Transverse colon (tissue), 4 donors: ENCODE data around the gene PLXDC2. TPM values are rescaled to one million over a fixed set of nuclear protein-coding genes. Genes with fewer than 3 reads are reported as not detected.
A peak's percentile ranks its signal among the peaks of the same experiment; 100 is the strongest.

ENCODE experiments used
- DNase-seq: peaks from one replicate; pipeline ENCODE4 v3.0.0-alpha.2; 2019
- H3K27ac ChIP-seq, 4 donors: fragments of 200-600 bp; sonication (generic); 2 replicates each; pipeline ENCODE4 v1.5.1; 2016 to 2018; ENCODE audit warnings: inconsistent platforms in 4 of 4
- H3K27me3 ChIP-seq: fragments of 200-600 bp; sonication (generic); 2 replicates; pipeline ENCODE4 v1.5.1; 2017; ENCODE audit warnings: inconsistent platforms
- H3K36me3 ChIP-seq, 4 donors: fragments of 200-600 bp; sonication (generic); 2 replicates each; pipeline ENCODE4 v1.5.1; 2017 to 2019; ENCODE audit warnings: inconsistent platforms in 4 of 4
- H3K4me1 ChIP-seq, 4 donors: fragments of 200-600 bp; sonication (generic); 2 replicates each; pipeline ENCODE4 v1.5.1; 2017 to 2020; ENCODE audit warnings: inconsistent platforms in 4 of 4
- H3K4me3 ChIP-seq, 4 donors: fragments of 200-600 bp; sonication (generic); 1 replicate in 1 of 4; 2 replicates in 3 of 4; pipeline versions ENCODE4 v1.5.1 to v1.6.1; 2017 to 2019; ENCODE audit warnings: inconsistent platforms in 4 of 4
- H3K9me3 ChIP-seq, 2 donors: fragments of 200-600 bp; sonication (generic); 2 replicates each; pipeline ENCODE4 v1.5.1; 2017 to 2019; ENCODE audit warnings: inconsistent platforms in 2 of 2
- CTCF ChIP-seq, 5 experiments: fragments of 200-600 bp in 3 of 5; fragments of 450-650 bp in 2 of 5; sonication (generic) in 3 of 5; IDR thresholded peaks; 1 replicate in 2 of 5; 2 replicates in 3 of 5; pipeline ENCODE4 v1.5.1; 2016 to 2017; ENCODE audit warnings: antibody characterized with exemption in 5 of 5, inconsistent platforms in 3 of 5, mild to moderate bottlenecking in 2 of 5, moderate library complexity in 1 of 5
- EP300 ChIP-seq: sonication (generic); formaldehyde crosslinking; IDR thresholded peaks from one replicate; pipeline ENCODE4 v1.6.1; 2017; ENCODE audit warnings: antibody characterized with exemption, low read depth
- POLR2A ChIP-seq: fragments of 450-650 bp; IDR thresholded peaks from one replicate; pipeline ENCODE4 v1.6.1; 2016; ENCODE audit warnings: antibody characterized with exemption, mild to moderate bottlenecking, moderate library complexity
- POLR2AphosphoS5 ChIP-seq, 3 donors: sonication (generic); formaldehyde crosslinking; IDR thresholded peaks; one replicate each; pipeline ENCODE4 v1.6.1; 2016; ENCODE audit warnings: antibody characterized with exemption in 3 of 3
- WGBS, 2 donors: methylation state at CpG; one replicate each; pipeline ENCODE4 v1.1.5; 2018; ENCODE audit warnings: low coverage in 1 of 2; 5-methylcytosine and 5-hydroxymethylcytosine counted together
- in situ Hi-C, 4 donors: fragments of 200-750 bp; cut with MboI; loops; one replicate each; pipeline versions ENCODE4 v1.15.0 to v1.15.1; 2017; ENCODE audit warnings: low sequenced_read_pairs in 3 of 4, low pct_ligation_motif_present in 1 of 4, low pct_unique_long_range_greater_than_20kb in 1 of 4
- intact Hi-C: fragments of 100-400 bp; cut with DNase I; formaldehyde crosslinking; loops from one replicate; pipeline ENCODE4 v1.15.1; 2023; ENCODE audit warnings: low total_unique reads
- total RNA-seq, 4 donors: library from RNA; depleted of rRNA; stranded (reverse); fragments of >200 nt; gene quantifications; one replicate each; pipeline ENCODE4 v1.1.0, GENCODE V29; 2016

PLXDC2 gene
- total RNA-seq, 4 donors from 2014 or later: 12.0 to 32.2 (median 20.3) TPM

- TF ChIP-seq POLR2AphosphoS5 (IDR thresholded peaks at IDR 0.05) (no peak), CTCF (IDR thresholded peaks at IDR 0.05) (no peak), EP300 (no peak), POLR2A (no peak)
- no peaks in the 10 kb centered on the region for H3K9me3 ChIP-seq
- in situ Hi-C loops: no loop called here
- H3K4me3 ChIP-seq: no peak overlapping the region
- H3K27me3 ChIP-seq: no peaks in the 10 kb centered on the region
- peaks cover 0 to 5% (median 0%) of the 10 kb centered on the region in 4 donors for H3K4me1 ChIP-seq
- H3K27ac ChIP-seq: no peak overlapping the region
- WGBS, 2 donors: 89% methylated on average over 1 of the region's 1 CpG; no CpG with 5 or more reads in 1 of the 2 donors
- H3K36me3 ChIP-seq: no peaks in the 10 kb centered on the region
- no peak for DNase-seq
- intact Hi-C loops: no loop called here
These were observed 121.8 kb downstream of the PLXDC2 start for GRCh38 chr10:19937989-19938388.

- in situ Hi-C loops: no loop called here
- no peak overlapping the region for H3K4me3 ChIP-seq
- intact Hi-C loops: no loop called here
- TF ChIP-seq POLR2AphosphoS5 (IDR thresholded peaks at IDR 0.05): no peak
- TF ChIP-seq CTCF (IDR thresholded peaks at IDR 0.05): no peak
- TF ChIP-seq POLR2A: no peak
- TF ChIP-seq EP300: no peak
- no peak overlapping the region for H3K27ac ChIP-seq
- WGBS, 2 donors: 70 to 79% methylated on average over 4 to 6 of the region's 6 CpGs
- peaks cover 0 to 12% (median 0%) of the 10 kb centered on the region in 4 donors for H3K4me1 ChIP-seq
- no peaks in the 10 kb centered on the region for H3K27me3 ChIP-seq
- no peak for DNase-seq
- no peaks in the 10 kb centered on the region for H3K36me3 ChIP-seq
- H3K9me3 ChIP-seq: no peaks in the 10 kb centered on the region
These were observed 125.1 kb downstream of the PLXDC2 start for GRCh38 chr10:19941206-19941880.

GRCh38 chr10:19944911-19945663 lies 128.9 kb downstream of the PLXDC2 start:
- H3K9me3 ChIP-seq: no peaks in the 10 kb centered on the region
- no peaks in the 10 kb centered on the region for H3K27me3 ChIP-seq
- TF ChIP-seq POLR2A: no peak
- TF ChIP-seq POLR2AphosphoS5 (IDR thresholded peaks at IDR 0.05): no peak
- no peak for TF ChIP-seq EP300
- no peak for TF ChIP-seq CTCF (IDR thresholded peaks at IDR 0.05)
- peak overlapping the region in 3 of 4 donors; percentile 9 to 49 (median 24) for H3K27ac ChIP-seq
- no peaks in the 10 kb centered on the region for H3K36me3 ChIP-seq
- in situ Hi-C loops (no loop called here), intact Hi-C loops (no loop called here)
- 54 to 64% methylated on average over 3 to 6 of the region's 6 CpGs for WGBS, 2 donors
- no peak overlapping the region for H3K4me3 ChIP-seq
- peaks cover 0 to 12% (median 0%) of the 10 kb centered on the region in 4 donors for H3K4me1 ChIP-seq
- no peak for DNase-seq

GRCh38 chr10:19946245-19946644 lies 130.0 kb downstream of the PLXDC2 start:
- Histone ChIP-seq H3K27ac (no peak overlapping the region), H3K36me3 (no peaks in the 10 kb centered on the region), H3K4me1 (peaks cover 0 to 12% (median 0%) of the 10 kb centered on the region in 4 donors), H3K27me3 (no peaks in the 10 kb centered on the region), H3K4me3 (no peak overlapping the region), H3K9me3 (no peaks in the 10 kb centered on the region)
- intact Hi-C loops (no loop called here), in situ Hi-C loops (no loop called here)
- no peak for TF ChIP-seq POLR2AphosphoS5 (IDR thresholded peaks at IDR 0.05)
- TF ChIP-seq CTCF (IDR thresholded peaks at IDR 0.05): no peak
- no peak for TF ChIP-seq POLR2A
- TF ChIP-seq EP300: no peak
- WGBS, 2 donors: 80 to 89% methylated on average over 1 to 4 of the region's 4 CpGs
- no peak for DNase-seq
